GM12801 (cell line): ENCODE measurements around the gene ATF5.

Experiments
- CTCF ChIP-seq: IDR thresholded peaks from one replicate; pipeline ENCODE4 v1.5.1; 2011; ENCODE audit warnings: control low read depth; ENCODE audit not compliant: insufficient read length; ENCODE audit errors: extremely low read depth

ATF5 gene

GRCh38 chr19:49950590-49950948, 21.6 kb downstream of the ATF5 start:
- TF ChIP-seq CTCF: no peak

GRCh38 chr19:49950956-49951526, 22.0 kb downstream of the ATF5 start:
- no peak for TF ChIP-seq CTCF

DNA sequence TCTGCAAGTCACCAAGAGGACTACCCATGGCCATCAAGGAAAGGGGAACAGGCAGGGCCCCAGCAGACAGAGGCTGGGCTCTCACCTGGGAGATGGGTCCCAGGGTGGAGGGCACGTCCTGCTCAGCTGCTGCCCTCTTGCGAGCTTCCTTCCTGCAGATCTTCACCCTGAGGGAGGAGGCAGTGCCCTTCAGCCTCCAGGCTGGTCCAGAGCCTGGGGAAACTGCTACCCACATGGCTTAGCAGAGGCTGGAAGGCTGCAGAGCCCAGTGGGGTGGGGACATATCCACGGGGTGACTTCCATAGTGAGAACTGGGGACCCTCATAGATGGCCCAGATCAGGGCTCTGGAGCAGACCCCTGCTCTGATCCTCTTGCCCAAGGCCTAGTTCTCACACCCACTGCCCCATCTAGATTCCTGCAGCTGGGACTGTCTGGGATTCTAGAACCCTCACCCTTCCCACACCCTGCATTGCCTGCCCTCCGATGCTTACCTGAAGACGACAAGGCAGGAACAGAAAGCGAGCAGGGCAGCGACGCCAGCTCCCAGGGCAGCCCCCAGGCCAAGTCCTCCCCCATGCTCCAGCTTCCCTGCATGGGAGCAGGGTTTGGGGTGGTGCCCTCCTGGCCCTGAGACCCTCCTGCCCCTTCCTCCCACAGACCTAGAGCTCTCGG, 22.9 kb downstream of the ATF5 start:
- no peak for TF ChIP-seq CTCF

- no peak for TF ChIP-seq CTCF
Measured at GRCh38 chr19:49952479-49952836, 23.5 kb downstream of the ATF5 start.

GRCh38 chr19:49952906-49953305, 23.9 kb downstream of the ATF5 start:
- TF ChIP-seq CTCF: no peak

DNA sequence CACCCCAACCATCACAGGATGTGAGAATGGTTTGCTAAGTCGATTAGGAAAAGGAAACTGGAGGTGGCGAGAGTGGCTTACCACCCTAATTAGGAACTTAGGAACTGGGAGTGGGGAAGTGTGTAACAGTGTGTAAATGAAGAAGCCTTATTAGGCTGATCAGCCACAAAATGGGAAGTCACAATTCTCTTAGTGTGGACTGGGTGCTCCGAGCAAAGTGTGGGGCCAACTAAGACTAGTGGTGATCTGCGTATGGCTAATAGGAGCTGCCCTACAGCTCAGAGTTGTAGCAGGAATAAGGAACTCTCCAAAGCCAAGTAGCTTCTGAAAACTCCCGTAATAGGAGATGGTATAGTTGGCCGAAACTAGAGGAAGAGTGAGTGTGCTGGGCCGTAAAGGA, 24.4 kb downstream of the ATF5 start:
- no peak for TF ChIP-seq CTCF

DNA sequence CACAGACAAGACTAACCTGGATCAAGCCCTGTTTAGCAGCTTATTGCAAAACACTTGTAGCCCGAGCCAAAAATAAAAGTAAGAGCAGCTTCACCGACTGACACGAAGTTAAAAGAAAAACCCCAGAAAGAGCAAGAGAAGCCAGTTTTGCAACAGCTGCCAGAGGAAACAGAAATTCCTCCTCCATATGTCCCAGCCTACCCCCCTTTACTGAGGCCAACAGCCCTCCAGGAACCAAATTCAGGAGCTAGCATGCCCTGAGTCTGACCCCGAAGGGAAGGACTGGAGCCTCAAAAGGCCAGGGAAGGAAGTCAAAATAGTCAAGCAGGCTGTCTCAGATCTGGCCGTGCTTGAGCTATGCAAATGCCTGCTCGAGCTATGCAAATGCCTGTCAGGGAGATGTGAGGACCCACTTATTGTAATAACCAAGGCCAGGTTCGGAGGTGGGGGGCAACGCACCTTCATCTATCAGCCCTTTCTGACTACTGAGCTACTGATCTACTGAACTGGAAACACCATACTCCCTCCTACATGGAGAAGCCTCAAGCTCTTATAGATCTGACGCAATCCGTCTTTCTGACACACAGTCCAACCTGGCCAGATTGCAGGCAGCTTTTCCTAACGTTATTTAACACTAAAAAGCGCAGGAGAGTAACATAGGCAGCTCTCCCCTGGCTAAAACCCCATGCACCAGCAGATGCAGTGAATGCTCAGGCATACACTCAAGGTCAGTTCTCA, 25.3 kb downstream of the ATF5 start:
- no peak for TF ChIP-seq CTCF
